Omental fat pad (tissue), 4 donors: ENCODE results near the gene UBR1. TPM values are rescaled to one million over a fixed set of nuclear protein-coding genes. Genes with fewer than 3 reads are reported as not detected.

Experiments used
- ATAC-seq: fragments of 150-250 bp; one replicate; pipeline ENCODE4 v1.9.1; 2016; ENCODE audit warnings: mild to moderate bottlenecking, moderate library complexity; ENCODE audit not compliant: low FRiP score
- DNase-seq: peaks from one replicate; pipeline ENCODE4 v3.0.0-alpha.2; 2019; ENCODE audit warnings: low spot score
- CTCF ChIP-seq, 3 donors: fragments of 450-650 bp; IDR thresholded peaks; one replicate each; pipeline ENCODE4 v1.5.1; 2016 to 2017; ENCODE audit warnings: antibody characterized with exemption in 3 of 3, mild to moderate bottlenecking in 3 of 3, moderate library complexity in 2 of 3
- total RNA-seq, 4 donors: library from RNA; depleted of rRNA; stranded (reverse); fragments of >200 nt; gene quantifications; one replicate each; pipeline ENCODE4 v1.1.0, GENCODE V29; 2016

The UBR1 gene
- 10 to 100 TPM; 37.3 to 45.7 (median 43.5) TPM for total RNA-seq

GRCh38 chr15:43105778-43106485 lies at the start of gene UBR1:
Gene UBR1 (minus strand): TSS chr15:43106038. CDS start chr15:43106022, 16 bp downstream.
- TF ChIP-seq CTCF (IDR thresholded peaks at IDR 0.05): no peak
- DNase-seq: peak; percentile 74
- peak; percentile 94 for ATAC-seq

- no peak for TF ChIP-seq CTCF (IDR thresholded peaks at IDR 0.05)
- DNase-seq: no peak
- ATAC-seq: no peak
Observed at GRCh38 chr15:43153269-43153668, 47.4 kb upstream of the UBR1 start.

GRCh38 chr15:43151688-43152087 lies 45.9 kb upstream of the UBR1 start:
- ATAC-seq: no peak
- no peak for DNase-seq
- TF ChIP-seq CTCF (IDR thresholded peaks at IDR 0.05): no peak

- ATAC-seq: peak; percentile 64
- DNase-seq: no peak
- no peak for TF ChIP-seq CTCF (IDR thresholded peaks at IDR 0.05)
Observed at GRCh38 chr15:43150191-43150929, 44.5 kb upstream of the UBR1 start.

GRCh38 chr15:43146184-43146583 lies 40.3 kb upstream of the UBR1 start:
- no peak for DNase-seq
- TF ChIP-seq CTCF (IDR thresholded peaks at IDR 0.05): no peak
- ATAC-seq: no peak

GRCh38 chr15:43144512-43144911 lies 38.7 kb upstream of the UBR1 start:
- no peak for TF ChIP-seq CTCF (IDR thresholded peaks at IDR 0.05)
- ATAC-seq (no peak), DNase-seq (no peak)
